DMS153 treated with DMSO at 0.1 percent for 48 hours (cell line): Measurements from ENCODE around the gene KRT79.
"Not testable (repeated sequence)": the region's sequence is repeated elsewhere in the genome, so short reads cannot be mapped to it uniquely, and the experiment has no call there.

ENCODE experiments used
- DNase-seq: peaks from one replicate; lab custom pipeline; 2025; ENCODE audit not compliant: unreplicated experiment; lab: John Stamatoyannopoulos, UW

Gene KRT79

DNA sequence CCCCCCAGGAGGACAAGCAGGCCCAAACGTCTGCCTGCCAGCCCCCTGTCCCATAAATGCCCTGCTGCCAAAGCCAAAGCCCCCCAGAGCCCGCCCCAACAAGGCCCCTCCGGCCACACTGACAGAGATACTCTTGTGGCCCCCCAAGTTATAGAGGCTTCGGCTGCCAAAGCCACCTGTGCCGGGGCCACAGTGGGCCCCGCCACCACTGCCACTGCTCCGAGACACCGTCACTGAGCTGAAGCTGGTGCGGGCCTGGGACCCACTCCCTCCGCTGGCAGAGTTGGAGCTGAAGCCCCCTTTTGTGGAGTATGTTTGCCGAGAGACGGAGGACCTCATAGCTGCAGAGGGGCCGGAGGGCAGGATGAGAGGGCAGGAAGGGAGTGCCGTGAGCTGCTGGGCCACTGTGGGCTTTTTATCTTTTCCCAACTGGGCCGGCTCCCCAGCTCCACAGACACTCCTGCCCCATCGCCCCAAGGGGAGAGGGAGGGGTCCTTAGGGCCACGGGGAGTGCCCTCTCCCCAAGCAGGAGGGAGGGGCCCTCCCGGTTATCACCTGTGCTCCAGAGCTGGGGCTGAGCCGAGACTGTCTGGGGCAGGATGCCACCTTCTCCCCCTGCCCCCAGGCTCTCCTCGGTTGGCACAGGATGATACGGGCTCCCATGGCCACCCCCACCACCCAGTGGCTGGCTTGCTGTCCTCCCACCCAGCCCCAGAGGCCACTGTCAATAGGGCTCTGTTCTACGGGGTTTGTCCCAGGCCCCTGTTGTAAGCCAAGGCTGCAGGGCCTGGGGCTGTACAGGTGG is at the start of gene KRT79:
TSS of gene KRT79 (minus strand) at position 390 of the 805 bp plus-strand sequence. CDS start at position 339, 51 bp downstream.
- no peak for DNase-seq

DNA sequence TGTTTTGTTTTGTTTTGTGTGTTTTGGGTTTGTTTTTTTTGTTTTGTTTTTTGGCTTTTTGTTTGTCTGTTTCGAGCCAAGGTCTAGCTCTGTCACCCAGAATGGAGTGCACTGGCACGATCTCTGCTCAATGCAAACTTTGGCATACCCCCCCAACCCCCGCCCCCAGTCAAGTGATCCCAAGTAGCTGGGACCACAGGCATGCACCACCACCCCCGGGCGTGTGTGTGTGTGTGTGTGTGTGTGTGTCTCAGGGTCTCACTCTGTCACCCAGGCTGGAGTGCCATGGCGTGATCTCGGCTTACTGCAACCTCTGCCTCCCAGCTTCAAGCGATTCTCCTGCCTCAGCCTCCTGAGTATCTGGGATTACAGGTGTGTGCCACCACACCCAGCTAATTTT is 46.4 kb upstream of the KRT79 start:
- not testable (repeated sequence) for DNase-seq

DNA sequence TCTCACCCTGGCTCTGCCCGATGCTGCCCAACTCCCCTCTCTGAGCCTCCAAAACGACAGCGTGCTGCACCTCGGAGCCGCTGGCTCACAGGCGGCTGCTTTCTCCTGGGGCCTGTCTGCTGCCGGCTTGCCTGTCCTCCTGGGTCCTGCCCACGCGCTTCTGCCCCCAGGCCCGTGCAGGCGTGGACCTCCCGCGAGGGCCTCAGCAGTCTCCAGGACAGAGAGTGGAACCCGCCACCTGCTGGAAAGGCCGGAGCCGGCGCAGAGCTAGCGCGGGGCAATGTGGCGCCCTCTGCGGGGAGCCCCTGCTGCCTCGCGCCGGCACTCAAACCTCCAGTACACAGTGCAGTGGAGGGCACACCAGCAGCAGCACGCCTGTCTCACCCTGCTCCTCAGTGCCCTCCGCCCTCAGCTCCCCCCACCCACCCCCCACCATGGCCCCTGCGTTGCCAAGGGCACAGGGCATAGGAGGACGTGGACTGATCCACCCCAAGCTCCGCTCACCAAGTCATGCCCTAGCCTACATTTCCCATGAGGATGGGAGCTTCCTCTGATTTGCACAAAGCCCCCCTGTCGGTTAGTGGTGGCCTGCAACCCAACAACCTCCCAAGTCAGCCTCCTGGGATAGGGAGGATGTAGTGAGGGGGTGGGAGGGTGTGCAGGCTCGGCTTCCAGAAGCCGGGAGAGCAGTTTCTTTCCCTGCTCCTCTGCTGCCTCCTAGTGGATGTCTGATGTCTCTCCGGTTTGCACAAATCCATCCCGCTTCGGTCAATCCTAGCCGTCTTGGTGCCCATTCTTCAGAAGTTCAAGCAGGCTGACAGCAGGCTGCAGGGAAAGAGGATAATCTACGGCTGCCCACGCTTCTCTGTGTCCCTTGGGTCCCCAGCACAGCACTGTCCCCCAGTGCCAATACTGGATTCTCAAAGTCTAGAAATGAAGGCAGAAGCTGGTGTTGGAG is 45.6 kb upstream of the KRT79 start:
- peak; percentile 85 for DNase-seq

DNA sequence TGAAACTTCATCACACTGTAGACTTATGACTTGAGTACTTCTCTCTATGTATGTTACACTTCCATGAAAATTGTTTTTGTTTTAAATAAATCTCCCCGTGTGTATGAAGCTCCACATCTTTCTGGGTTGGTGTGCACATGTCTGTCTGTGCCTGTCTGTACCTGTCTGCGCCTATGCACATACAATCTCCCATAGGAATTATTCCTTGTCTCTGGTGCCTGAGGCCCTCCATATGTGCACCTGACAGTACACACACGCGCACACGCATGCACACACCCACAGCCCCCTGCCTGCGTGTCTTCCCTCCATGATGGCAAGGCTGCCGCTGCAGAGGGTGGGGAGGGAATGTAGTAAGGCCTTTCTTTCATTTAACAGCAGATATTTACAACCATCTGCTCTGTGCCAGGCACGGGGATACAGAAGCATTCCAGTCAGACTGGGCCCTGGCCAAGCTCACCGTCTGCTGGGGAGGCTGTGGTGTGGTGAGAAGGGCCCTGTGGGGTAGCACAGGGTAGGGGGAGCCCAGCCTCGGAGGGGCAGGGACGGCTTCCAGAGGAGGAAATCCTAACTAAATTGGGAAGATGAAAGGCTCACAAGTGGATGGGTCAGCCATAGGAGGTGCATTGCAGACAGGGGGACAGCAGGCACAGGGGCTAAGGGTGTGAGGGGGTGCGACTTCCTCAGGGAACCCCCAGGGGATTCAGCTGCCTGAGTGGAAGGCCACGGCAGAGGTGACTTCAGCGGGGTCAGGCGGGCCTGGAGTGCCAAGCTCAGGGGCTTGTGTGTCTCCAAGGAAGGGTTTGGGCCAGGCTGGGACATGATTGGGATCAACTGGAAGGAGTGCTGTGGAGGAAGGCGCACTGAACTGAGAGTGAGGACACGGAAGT is 44.6 kb upstream of the KRT79 start:
- no peak for DNase-seq

DNA sequence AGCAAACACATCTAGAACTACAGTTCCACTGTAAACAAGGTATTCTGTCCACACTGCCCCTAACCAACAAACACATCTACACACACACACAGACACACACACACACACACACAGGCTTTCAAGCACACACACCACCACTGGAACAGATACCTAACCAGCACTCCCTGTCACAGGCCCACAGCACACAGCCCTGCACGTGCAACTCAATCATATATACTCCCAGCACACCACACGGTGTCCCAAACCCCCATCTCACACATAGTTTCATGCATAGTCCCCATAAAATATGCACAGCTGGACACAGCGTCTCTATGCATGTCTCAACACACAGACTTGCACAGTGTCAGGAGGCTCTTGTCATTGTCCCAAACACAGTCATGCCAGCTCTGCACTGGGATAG is 43.1 kb upstream of the KRT79 start:
- DNase-seq: no peak

DNA sequence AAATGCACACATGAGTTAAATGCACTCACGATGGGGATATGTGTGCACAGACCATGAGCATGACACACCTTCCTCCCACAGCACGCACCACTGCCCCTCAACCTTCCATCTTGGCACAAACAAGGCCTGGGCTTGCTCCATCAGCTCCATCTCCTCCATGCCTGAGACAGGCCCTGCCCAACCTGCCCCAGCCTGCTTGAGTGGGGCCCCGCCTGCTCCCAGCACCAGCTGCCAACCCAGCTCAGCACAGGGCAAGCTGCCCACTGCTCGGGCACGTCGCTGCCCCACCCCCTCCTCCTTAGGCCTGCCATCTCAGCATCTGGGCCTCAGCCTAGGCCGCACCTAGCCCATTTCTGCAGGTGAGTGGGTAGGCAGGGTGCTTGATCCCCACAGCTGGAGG is 42.3 kb upstream of the KRT79 start:
- no peak for DNase-seq

DNA sequence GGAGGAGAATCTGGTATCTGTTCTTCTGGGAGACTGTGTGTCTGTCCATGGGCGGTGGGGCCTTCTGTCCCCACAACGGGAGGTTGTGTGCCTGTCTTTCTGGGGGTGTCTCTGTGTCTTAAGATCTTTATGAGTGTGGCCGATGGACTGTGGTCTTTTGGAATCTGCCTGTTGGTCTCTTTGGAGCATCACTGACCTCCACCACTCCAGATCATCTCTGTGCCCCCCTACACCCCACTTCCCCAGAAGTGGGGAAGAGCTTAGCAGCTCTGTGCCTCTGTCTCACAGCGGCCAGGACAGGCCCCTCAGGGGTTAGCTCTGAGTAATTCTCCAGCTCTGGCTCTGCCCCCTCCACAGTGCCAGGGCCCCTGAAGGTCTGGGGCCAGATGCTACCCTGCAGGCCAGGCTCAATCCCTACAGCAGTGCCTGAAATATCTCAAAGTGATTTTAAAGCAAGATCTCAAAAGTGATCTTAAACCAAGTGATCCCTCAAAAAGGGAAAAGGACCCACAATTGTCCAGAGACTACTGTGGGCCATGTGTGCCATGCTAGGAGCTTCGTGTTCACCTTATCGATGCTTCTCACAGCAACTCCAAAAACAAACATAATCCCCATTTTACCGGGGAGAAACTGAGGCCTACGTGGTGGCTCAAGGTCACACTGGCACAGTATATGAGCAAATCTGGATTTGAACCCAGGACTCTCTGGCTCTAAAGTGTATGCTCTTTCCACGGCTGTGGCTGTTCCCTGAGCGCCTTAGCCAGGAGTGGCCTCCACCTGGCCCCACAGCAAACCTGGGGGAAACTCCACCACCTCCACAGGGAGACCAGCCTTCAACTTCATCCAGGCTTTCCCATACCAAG is 40.7 kb upstream of the KRT79 start:
- no peak for DNase-seq

DNA sequence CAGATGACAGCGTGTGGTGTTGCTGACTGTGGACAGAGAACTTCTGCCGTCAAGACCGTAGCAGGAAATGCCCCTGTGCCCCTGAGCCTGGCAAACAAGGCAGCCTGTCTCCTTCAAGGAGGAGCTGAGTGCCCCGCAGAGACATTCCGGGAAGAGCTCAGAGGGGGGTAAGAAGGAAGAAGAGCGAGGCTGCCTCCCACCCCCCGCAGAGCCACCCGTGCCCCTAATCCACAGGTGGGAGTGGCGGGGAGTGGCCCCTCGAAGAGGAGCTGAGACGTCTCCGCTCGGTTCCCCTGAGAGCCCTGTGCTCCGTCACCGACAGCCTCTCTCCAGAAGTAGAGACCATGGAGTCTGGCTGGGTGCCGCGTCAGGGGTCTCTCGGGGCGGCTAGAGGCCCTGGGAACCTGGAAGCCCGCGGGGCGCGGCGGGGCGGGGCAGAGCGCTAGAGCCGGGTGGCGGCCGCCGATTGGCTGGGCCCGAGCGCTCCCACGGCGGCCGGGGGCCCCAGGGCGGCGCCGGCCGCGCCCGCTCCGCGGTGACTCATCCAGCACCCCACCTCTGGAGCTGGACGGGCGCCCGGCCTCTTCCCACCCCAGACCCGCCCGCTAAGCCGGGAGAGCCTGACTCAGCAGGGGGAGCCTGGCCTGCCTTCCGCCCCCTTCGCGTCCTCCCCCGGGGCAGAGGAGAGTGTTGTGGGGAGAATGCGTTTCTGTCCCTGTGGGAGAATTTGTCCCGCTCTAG is 39.9 kb upstream of the KRT79 start:
- DNase-seq: peak; percentile 37

DNA sequence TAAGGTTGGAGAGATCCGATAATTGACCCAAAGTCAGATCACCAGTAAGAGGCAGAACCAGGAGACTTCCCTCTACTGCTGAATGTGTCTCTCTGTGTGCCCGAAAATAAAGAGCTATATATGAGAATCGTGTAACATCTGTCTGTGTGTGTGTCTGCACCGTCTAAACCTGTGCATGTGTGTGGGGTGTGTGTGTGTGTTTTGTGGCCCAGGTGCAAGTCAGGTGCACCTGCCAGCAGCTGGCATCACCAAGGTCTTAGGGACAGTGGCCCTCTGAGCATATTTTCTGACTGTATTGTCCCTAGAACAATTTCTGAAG is 39.4 kb upstream of the KRT79 start:
- DNase-seq: no peak

DNA sequence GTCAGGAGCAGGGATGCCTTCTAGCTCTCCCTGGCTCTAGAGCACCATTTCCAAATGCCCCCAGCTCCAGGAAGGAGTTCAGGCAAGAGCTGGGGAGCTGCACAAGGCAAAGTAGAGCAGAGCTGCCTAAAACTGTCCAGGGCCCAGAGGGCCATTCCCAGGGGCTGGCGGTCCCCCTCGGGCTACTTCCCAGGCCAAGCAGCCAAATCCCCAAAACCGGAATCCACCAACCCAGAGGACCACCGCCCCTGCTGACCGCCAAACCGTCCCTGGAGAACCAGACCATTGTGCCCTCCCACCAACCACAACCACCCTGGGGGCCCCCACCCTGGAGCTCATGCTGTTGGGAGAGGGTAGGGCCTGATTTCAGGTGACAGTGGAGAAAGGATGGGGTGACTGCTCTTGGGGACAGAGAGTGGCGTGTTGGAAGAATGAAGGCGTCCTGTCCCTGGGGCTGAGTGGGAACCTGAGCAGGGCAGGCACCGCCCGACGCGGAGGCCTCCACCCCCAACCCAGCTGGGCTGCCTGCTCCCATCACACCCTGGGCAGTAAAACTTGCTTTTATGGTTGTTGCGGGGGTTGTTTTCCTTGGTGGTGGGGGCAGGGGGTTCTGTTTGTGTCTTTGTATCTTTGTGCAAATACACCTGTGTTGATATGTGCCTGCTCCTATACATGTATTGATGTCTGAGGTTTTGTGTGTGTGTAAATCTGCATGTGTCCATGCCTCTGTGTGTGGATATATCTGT is 38.7 kb upstream of the KRT79 start:
- no peak for DNase-seq

GRCh38 chr12:52871291-52872039 is 37.4 kb upstream of the KRT79 start:
- DNase-seq: no peak

GRCh38 chr12:52870361-52871290 is 36.5 kb upstream of the KRT79 start:
- DNase-seq: peak; percentile 7

- DNase-seq: no peak
Measured at GRCh38 chr12:52867642-52868041, 33.5 kb upstream of the KRT79 start.

DNA sequence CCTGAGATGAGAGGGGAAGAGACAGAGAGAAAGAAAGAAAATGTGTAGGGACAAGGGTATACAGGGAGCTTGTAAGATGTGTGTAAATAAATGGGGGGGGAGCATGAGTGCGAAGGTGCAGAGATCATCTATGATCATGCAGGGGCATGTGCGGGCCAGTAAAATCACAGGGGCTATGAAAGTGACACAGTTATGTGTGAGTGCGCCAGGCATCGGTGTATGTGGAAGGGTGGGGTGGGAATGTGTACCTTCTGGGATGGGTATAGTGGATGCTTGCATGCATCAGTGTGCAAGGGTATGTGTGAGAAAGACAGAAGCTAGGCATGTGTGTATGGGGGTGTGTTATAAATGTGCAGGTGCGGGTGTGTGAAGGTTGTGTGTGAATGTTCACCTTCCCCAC is 33.0 kb upstream of the KRT79 start:
- no peak for DNase-seq

DNA sequence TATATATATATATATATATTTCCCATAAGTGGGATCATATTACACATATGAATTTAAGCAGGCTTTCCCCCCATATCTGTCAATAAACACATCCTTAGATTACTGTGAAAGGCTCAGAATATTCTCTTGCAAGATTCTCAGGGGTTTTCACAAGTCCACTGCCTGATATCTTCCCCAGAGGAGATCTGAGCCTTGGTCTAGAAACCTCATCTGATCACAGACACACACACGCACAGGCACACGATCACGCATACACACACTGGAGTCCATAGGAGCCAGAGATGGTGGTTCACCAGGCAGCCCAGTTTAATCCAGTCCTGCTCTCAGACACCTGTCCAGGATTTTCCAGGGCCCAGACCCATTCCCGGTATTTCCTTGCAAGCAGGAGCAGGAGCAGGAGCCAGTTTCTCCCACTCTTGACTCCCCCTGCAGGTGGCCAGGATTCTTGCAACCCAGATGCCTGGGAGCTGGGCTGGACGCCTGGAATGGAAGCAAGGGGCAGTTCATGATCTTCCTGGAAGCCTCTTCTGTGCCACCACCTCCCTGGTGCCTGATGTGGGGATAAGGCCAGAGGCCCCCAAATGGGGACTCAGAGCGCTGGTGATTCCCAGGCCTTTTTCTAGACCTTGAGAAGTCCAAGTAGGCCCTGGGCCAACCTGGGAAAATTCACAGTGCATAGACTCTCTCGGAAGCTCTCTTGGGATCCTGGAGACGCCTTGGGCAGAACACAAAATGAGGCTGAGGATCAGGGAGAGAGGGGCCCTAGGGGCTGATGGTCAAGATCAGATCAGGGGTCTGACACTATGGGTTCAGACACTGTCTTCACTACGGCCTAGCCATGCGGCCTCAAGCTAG is 31.2 kb upstream of the KRT79 start:
- peak; percentile 40 for DNase-seq

DNA sequence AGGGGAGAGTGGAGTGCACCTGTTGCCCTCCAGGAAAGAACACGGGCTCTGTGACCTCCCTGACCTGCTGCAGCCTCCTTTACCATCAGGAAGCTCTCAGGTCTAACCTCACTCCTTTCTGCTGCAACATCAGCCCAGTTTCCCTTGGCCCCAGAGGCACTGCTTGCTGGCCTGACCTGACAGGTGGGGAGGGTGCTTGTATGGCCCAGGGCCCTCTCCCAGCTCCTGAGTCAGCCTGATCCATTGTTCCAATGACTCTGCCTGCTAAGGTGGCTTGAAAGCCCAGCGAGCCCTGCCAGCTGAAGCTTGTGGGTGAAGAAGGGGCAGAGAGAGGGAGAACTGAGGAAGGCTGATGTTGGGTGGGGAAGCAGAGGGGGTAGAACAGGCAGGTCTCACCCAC is 27.9 kb upstream of the KRT79 start:
- no peak for DNase-seq
